Fibroblast of mammary gland (primary cell): ENCODE measurements around the gene FN1.
A peak's percentile ranks its signal among the peaks of the same experiment; 100 is the strongest.

ENCODE experiments used
- DNase-seq: peaks from one replicate; pipeline ENCODE4 v3.0.0-alpha.2; 2010; ENCODE audit warnings: low read depth
- H3K4me3 ChIP-seq: 2 replicates; pipeline ENCODE4 v1.5.1; 2011; ENCODE audit warnings: low read depth, mild to moderate bottlenecking, low read length, moderate library complexity; ENCODE audit not compliant: control insufficient read depth
- CTCF ChIP-seq: conservative IDR thresholded peaks from 2 replicates; pipeline ENCODE4 v1.5.1; 2011; ENCODE audit warnings: low read depth, low read length, inconsistent platforms; ENCODE audit not compliant: control insufficient read depth, insufficient read depth

FN1 gene

GRCh38 chr2:215435280-215435869 lies 493 bp downstream of the FN1 start:
- peak; percentile 14 for DNase-seq
- peak overlapping the region; percentile 81 for H3K4me3 ChIP-seq
- no peak for TF ChIP-seq CTCF

GRCh38 chr2:215434447-215435279 lies 1.2 kb downstream of the FN1 start:
- peak; percentile 25 for DNase-seq
- TF ChIP-seq CTCF: no peak
- H3K4me3 ChIP-seq: peak overlapping the region; percentile 81

- TF ChIP-seq CTCF: no peak
Observed at GRCh38 chr2:215432759-215433594, 2.9 kb downstream of the FN1 start.

GRCh38 chr2:215431778-215432758 lies 3.8 kb downstream of the FN1 start:
- peak; percentile 56 for DNase-seq
- peak overlapping the region; percentile 81 for H3K4me3 ChIP-seq
- TF ChIP-seq CTCF: no peak

More at GRCh38 chr2:215432759-215433594, 2.9 kb downstream of the FN1 start:
- DNase-seq: peak; percentile 48
- H3K4me3 ChIP-seq: peak overlapping the region; percentile 81

GRCh38 chr2:215431290-215431689 lies 4.6 kb downstream of the FN1 start:
- DNase-seq: peak; percentile 29
- H3K4me3 ChIP-seq: peak overlapping the region; percentile 81
- TF ChIP-seq CTCF: no peak
